CD4-positive, alpha-beta memory T cell (primary cell): Measurements from ENCODE around the gene POLR2L. TPM values are rescaled to one million over a fixed set of nuclear protein-coding genes. Genes with fewer than 3 reads are reported as not detected.

ENCODE experiments used
- CTCF ChIA-PET: fragments of 350-600 bp; sonication (Branson Sonifier 250); formaldehyde crosslinking; loops from one replicate; lab custom pipeline; 2021; ENCODE audit warnings: inconsistent platforms; ENCODE audit not compliant: partially characterized antibody; lab: Charles Lee
- POLR2A ChIA-PET: fragments of 350-600 bp; sonication (Branson Sonifier 250); formaldehyde crosslinking; loops from one replicate; lab custom pipeline; 2021; ENCODE audit not compliant: partially characterized antibody; lab: Charles Lee
- DNase-seq, 5 donors: peaks; one replicate each; pipeline versions ENCODE4 v3.0.0 to v3.0.0-alpha.2; 2020 to 2022; ENCODE audit warnings: mixed read lengths in 1 of 5
- H3K27ac ChIP-seq: one replicate; pipeline ENCODE4 v1.7.0; 2013; ENCODE audit warnings: low read depth, low read length
- H3K27me3 ChIP-seq: 2 replicates; pipeline ENCODE4 v1.7.0; 2013; ENCODE audit warnings: mild to moderate bottlenecking, low read length, moderate library complexity; ENCODE audit not compliant: insufficient read depth
- H3K36me3 ChIP-seq: 2 replicates; pipeline ENCODE4 v1.7.0; 2013; ENCODE audit warnings: mild to moderate bottlenecking, low read length, moderate library complexity; ENCODE audit not compliant: insufficient read depth
- H3K4me1 ChIP-seq: 2 replicates; pipeline ENCODE4 v1.7.0; 2013; ENCODE audit warnings: mild to moderate bottlenecking, low read length, moderate library complexity; ENCODE audit not compliant: insufficient read depth
- H3K4me3 ChIP-seq, 2 donors: one replicate each; pipeline ENCODE4 v1.7.0; 2013; ENCODE audit warnings: low read length in 2 of 2, mild to moderate bottlenecking in 1 of 2
- H3K9me3 ChIP-seq, 2 donors: one replicate each; pipeline ENCODE4 v1.7.0; 2013; ENCODE audit warnings: low read length in 2 of 2, control low read depth in 1 of 2; ENCODE audit not compliant: control insufficient read depth in 1 of 2
- H3K27ac Mint-ChIP-seq, 7 donors: one replicate each; pipeline ENCODE4 v1.8.0; 2020 to 2021; ENCODE audit warnings: mixed read lengths in 7 of 7, mild to moderate bottlenecking in 6 of 7, inconsistent platforms in 3 of 7, moderate library complexity in 3 of 7
- H3K27me3 Mint-ChIP-seq, 2 donors: one replicate each; pipeline ENCODE4 v1.8.0; 2020 to 2021; ENCODE audit warnings: mixed read lengths in 2 of 2
- H3K36me3 Mint-ChIP-seq, 2 donors: one replicate each; pipeline ENCODE4 v1.8.0; 2020 to 2021; ENCODE audit warnings: mixed read lengths in 2 of 2, inconsistent platforms in 1 of 2, mild to moderate bottlenecking in 1 of 2
- H3K4me1 Mint-ChIP-seq, 4 donors: one replicate each; pipeline ENCODE4 v1.8.0; 2020 to 2021; ENCODE audit warnings: mixed read lengths in 4 of 4, mild to moderate bottlenecking in 1 of 4
- H3K4me3 Mint-ChIP-seq, 8 donors: one replicate each; pipeline ENCODE4 v1.8.0; 2020 to 2021; ENCODE audit warnings: mixed read lengths in 8 of 8, mild to moderate bottlenecking in 7 of 8, moderate library complexity in 6 of 8, inconsistent platforms in 3 of 8
- H3K9me3 Mint-ChIP-seq, 8 donors: one replicate each; pipeline ENCODE4 v1.8.0; 2020 to 2021; ENCODE audit warnings: mixed read lengths in 8 of 8, mild to moderate bottlenecking in 5 of 8, inconsistent platforms in 3 of 8, moderate library complexity in 1 of 8
- intact Hi-C: fragments of 100-400 bp; cut with micrococcal nuclease; formaldehyde crosslinking; loops from one replicate; pipeline ENCODE4 v1.15.1; 2023
- polyA plus RNA-seq, 2 donors: library from polyadenylated mRNA; unstranded; fragments of 300-500 nt; fragmentation: Illumina TruSeq; gene quantifications; one replicate each; pipeline ENCODE4 v1.2.3, GENCODE V29; 2021
- total RNA-seq, 2 experiments: library from RNA; stranded (reverse); gene quantifications; one replicate each; pipeline ENCODE4 v1.2.3, GENCODE V29; 2021

The POLR2L gene
- total and polyA plus RNA-seq, 4 experiments from 2014 or later = 55.8 to 108 (median 69.9) TPM

DNA sequence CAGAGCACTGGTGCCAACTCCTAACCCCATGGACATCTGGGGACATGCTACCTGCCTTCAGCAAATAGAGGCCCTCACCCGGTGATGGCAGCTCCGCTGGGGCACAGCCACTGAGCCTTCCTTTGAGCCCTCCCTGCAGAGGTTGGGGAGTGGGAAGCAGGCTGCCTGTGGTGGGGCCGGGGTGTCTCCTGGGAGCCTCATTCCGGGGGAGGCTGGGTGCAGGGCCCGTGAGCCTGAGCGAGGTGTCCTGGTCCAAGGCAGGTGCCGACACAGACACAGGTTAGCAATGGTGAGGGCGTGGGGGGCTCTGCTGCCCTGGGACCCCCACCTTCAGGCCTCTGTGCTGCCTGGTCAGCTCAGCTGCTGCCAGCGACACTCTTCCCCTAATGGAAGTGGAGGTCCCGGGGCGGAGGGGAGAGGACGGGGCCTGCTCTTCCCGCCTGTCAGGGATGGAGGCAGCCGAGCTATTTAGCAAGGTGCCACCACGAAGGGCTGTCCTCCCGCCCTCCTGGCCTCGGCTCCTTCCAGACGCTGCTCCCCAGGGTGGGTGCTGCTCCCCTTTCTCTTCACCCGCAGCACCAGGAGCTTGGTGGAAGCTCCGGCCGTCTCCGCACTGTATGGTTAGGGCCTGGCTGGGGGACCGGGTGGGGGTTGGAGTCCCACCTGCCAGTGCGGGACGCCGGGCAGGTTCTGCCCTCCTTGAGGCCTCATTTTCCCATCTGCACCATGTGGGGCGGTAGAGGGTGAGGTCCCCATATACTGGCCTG, 11.5 kb upstream of the POLR2L start:
- Histone ChIP-seq H3K36me3 (no peaks in the 10 kb centered on the region), H3K9me3 (no peaks in the 10 kb centered on the region), H3K4me3 (no peak overlapping the region), H3K27ac (no peak overlapping the region), H3K27me3 (peaks cover 4% of the 10 kb centered on the region), H3K4me1 (peaks cover 4% of the 10 kb centered on the region)
- Mint-ChIP-seq H3K27ac (no peak overlapping the region), H3K4me1 (peaks cover 0 to 5% (median 4%) of the 10 kb centered on the region in 4 donors), H3K9me3 (no peaks in the 10 kb centered on the region), H3K4me3 (no peak overlapping the region), H3K36me3 (no peaks in the 10 kb centered on the region), H3K27me3 (peaks cover 0 to 2% of the 10 kb centered on the region in 2 donors)
- CTCF ChIA-PET = no interaction called here
- intact Hi-C loops = no loop called here
- POLR2A ChIA-PET = no interaction called here
- DNase-seq = no peak

DNA sequence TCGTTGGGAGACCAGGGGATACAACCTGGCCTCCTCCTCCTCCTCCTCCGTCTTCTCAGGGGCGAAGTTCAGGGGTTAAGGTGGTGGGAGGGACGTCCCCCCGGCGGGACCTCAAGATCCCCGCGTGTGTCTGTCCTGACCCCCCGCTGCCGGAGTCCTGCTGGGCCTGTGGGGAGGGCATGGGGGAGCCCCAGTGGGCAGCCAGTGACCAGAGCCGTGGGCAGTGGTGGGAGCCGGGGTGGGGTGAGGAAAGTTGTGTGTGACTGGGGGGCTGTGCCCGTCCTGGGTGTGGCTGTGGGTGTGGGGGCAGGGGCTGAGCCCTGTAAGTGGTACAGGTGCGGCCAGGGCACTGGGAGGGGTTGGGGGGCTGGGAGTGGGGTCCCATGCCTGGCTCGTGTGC, 10.4 kb upstream of the POLR2L start:
- intact Hi-C loops = no loop called here
- ChIA-PET POLR2A (no interaction called here), CTCF (no interaction called here)
- H3K36me3 ChIP-seq = no peaks in the 10 kb centered on the region
- no peak overlapping the region for H3K27ac Mint-ChIP-seq
- H3K9me3 Mint-ChIP-seq = no peaks in the 10 kb centered on the region
- no peaks in the 10 kb centered on the region for H3K9me3 ChIP-seq
- H3K4me3 ChIP-seq = no peak overlapping the region
- no peak for DNase-seq
- peaks cover 2 to 4% of the 10 kb centered on the region in 2 donors for H3K27me3 Mint-ChIP-seq
- no peak overlapping the region for H3K4me3 Mint-ChIP-seq
- H3K4me1 Mint-ChIP-seq = peaks cover 2 to 9% (median 7%) of the 10 kb centered on the region in 4 donors
- H3K27ac ChIP-seq = no peak overlapping the region
- peaks cover 10% of the 10 kb centered on the region for H3K27me3 ChIP-seq
- H3K36me3 Mint-ChIP-seq = no peaks in the 10 kb centered on the region
- H3K4me1 ChIP-seq = peaks cover 10% of the 10 kb centered on the region

GRCh38 chr11:850775-851763, 8.7 kb upstream of the POLR2L start:
- H3K9me3 Mint-ChIP-seq = no peaks in the 10 kb centered on the region
- ChIA-PET POLR2A (no interaction called here), CTCF (no interaction called here)
- intact Hi-C loops = no loop called here
- no peaks in the 10 kb centered on the region for H3K36me3 Mint-ChIP-seq
- Histone ChIP-seq H3K4me1 (peaks cover 10% of the 10 kb centered on the region), H3K4me3 (no peak overlapping the region), H3K27ac (no peak overlapping the region), H3K27me3 (peaks cover 10% of the 10 kb centered on the region), H3K36me3 (no peaks in the 10 kb centered on the region), H3K9me3 (no peaks in the 10 kb centered on the region)
- peak overlapping the region in 1 of 7 donors; percentile 35 for H3K27ac Mint-ChIP-seq
- H3K4me3 Mint-ChIP-seq = peak overlapping the region in 3 of 8 donors; percentile 32 to 70 (median 42)
- H3K4me1 Mint-ChIP-seq = peaks cover 2 to 9% (median 3%) of the 10 kb centered on the region in 4 donors
- peak in 1 of 5 donors; percentile 26 for DNase-seq
- peaks cover 4% of the 10 kb centered on the region in 2 donors for H3K27me3 Mint-ChIP-seq

GRCh38 chr11:849951-850774, 7.8 kb upstream of the POLR2L start:
- Mint-ChIP-seq H3K4me3 (peak overlapping the region in 6 of 8 donors; percentile 48 to 77 (median 58)), H3K36me3 (no peaks in the 10 kb centered on the region), H3K27ac (no peak overlapping the region), H3K9me3 (no peaks in the 10 kb centered on the region), H3K27me3 (peaks cover 4% of the 10 kb centered on the region in 2 donors), H3K4me1 (peaks cover 2 to 9% (median 4%) of the 10 kb centered on the region in 4 donors)
- ChIA-PET POLR2A (no interaction called here), CTCF (interaction anchor here (4.1 kb wide), 1 partner anchor 200 kb away, joined by 35 read pairs; no protein-coding TSS in a partner anchor)
- Histone ChIP-seq H3K36me3 (no peaks in the 10 kb centered on the region), H3K27ac (no peak overlapping the region), H3K9me3 (no peaks in the 10 kb centered on the region), H3K27me3 (peaks cover 10% of the 10 kb centered on the region), H3K4me3 (no peak overlapping the region), H3K4me1 (peaks cover 10% of the 10 kb centered on the region)
- intact Hi-C loops = no loop called here
- DNase-seq = no peak

- no peak overlapping the region for H3K27ac Mint-ChIP-seq
- no peaks in the 10 kb centered on the region for H3K36me3 Mint-ChIP-seq
- Histone ChIP-seq H3K4me1 (peaks cover 10% of the 10 kb centered on the region), H3K9me3 (no peaks in the 10 kb centered on the region), H3K36me3 (no peaks in the 10 kb centered on the region), H3K4me3 (peak overlapping the region in 1 of 2 donors; percentile 24), H3K27ac (no peak overlapping the region), H3K27me3 (peaks cover 10% of the 10 kb centered on the region)
- peaks cover 2 to 14% (median 6%) of the 10 kb centered on the region in 4 donors for H3K4me1 Mint-ChIP-seq
- H3K4me3 Mint-ChIP-seq = peak overlapping the region; percentile 61 to 79 (median 73)
- intact Hi-C loops = no loop called here
- CTCF ChIA-PET = interaction anchor here (1.0 to 4.1 kb wide), 5 partner anchors 17 to 205 kb away, joined by 3 to 35 read pairs (median 3); partner anchors contain the start of gene RPLP2
- POLR2A ChIA-PET = interaction anchor here (1.0 kb wide), 2 partner anchors 61 to 202 kb away, joined by 3 to 6 read pairs; no protein-coding TSS in a partner anchor
- H3K9me3 Mint-ChIP-seq = no peaks in the 10 kb centered on the region
- no peak for DNase-seq
- H3K27me3 Mint-ChIP-seq = peaks cover 4% of the 10 kb centered on the region in 2 donors
These were observed 6.9 kb upstream of the POLR2L start for GRCh38 chr11:849104-849824.

GRCh38 chr11:848380-848931, 6.1 kb upstream of the POLR2L start:
- Histone ChIP-seq H3K27ac (no peak overlapping the region), H3K4me3 (no peak overlapping the region), H3K9me3 (no peaks in the 10 kb centered on the region), H3K36me3 (no peaks in the 10 kb centered on the region), H3K27me3 (peaks cover 10% of the 10 kb centered on the region), H3K4me1 (peaks cover 17% of the 10 kb centered on the region)
- Mint-ChIP-seq H3K36me3 (peaks cover 0 to 1% of the 10 kb centered on the region in 2 donors), H3K27me3 (peaks cover 4% of the 10 kb centered on the region in 2 donors), H3K9me3 (no peaks in the 10 kb centered on the region), H3K27ac (peak overlapping the region in 1 of 7 donors; percentile 16), H3K4me3 (peak overlapping the region in 7 of 8 donors; percentile 26 to 77 (median 62)), H3K4me1 (peaks cover 2 to 19% (median 8%) of the 10 kb centered on the region in 4 donors)
- intact Hi-C loops = no loop called here
- peak; percentile 59 to 70 (median 62) for DNase-seq
- ChIA-PET CTCF (interaction anchor here (1.0 to 4.1 kb wide), 5 partner anchors 17 to 206 kb away, joined by 3 to 35 read pairs (median 3); partner anchors contain the start of gene RPLP2), POLR2A (interaction anchor here (0.6 to 1.4 kb wide), 5 partner anchors 62 to 202 kb away, joined by 3 to 6 read pairs (median 3); partner anchors contain the start of gene AP2A2)
